MCF 10A (cell line): ENCODE measurements around the gene SEMA7A. TPM values are rescaled to one million over a fixed set of nuclear protein-coding genes. Genes with fewer than 3 reads are reported as not detected.
"Not testable (repeated sequence)": the region's sequence is repeated elsewhere in the genome, so short reads cannot be mapped to it uniquely, and the experiment has no call there.

Experiments used
- BruUV-seq: library from RNA; stranded (reverse); fragments of 400-500 nt; replicated peaks from 2 replicates; lab custom pipeline; 2021; lab: Mats Ljungman, UMichigan
- CTCF ChIA-PET: fragments of 300-600 bp; sonication (Branson Sonifier 250); formaldehyde crosslinking; extraction: SDS; loops from one replicate; lab custom pipeline; 2021; ENCODE audit warnings: antibody characterized with exemption, inconsistent platforms; lab: Yijun Ruan, JAX
- POLR2A ChIA-PET: fragments of 300-600, 350-650 bp; sonication (Branson Sonifier 250); formaldehyde crosslinking; extraction: SDS; loops from one replicate; lab custom pipeline; 2020; ENCODE audit warnings: antibody characterized with exemption, inconsistent platforms; lab: Yijun Ruan, JAX
- DNase-seq: peaks from one replicate; pipeline ENCODE4 v3.0.0-alpha.2; 2018; ENCODE audit not compliant: unreplicated experiment
- H3K27ac Mint-ChIP-seq: one replicate; pipeline ENCODE4 v1.8.0; 2022; ENCODE audit warnings: mild to moderate bottlenecking, low read depth, mixed read lengths; ENCODE audit not compliant: unreplicated experiment
- H3K27me3 Mint-ChIP-seq: one replicate; pipeline ENCODE4 v1.8.0; 2022; ENCODE audit warnings: mixed read lengths; ENCODE audit not compliant: insufficient read depth, unreplicated experiment
- H3K36me3 Mint-ChIP-seq: one replicate; pipeline ENCODE4 v1.8.0; 2022; ENCODE audit warnings: mild to moderate bottlenecking, moderate library complexity, mixed read lengths; ENCODE audit not compliant: insufficient read depth, unreplicated experiment
- H3K4me1 Mint-ChIP-seq: one replicate; pipeline ENCODE4 v1.8.0; 2022; ENCODE audit warnings: mixed read lengths; ENCODE audit not compliant: insufficient read depth, unreplicated experiment
- H3K4me3 Mint-ChIP-seq: one replicate; pipeline ENCODE4 v1.8.0; 2022; ENCODE audit warnings: mild to moderate bottlenecking, moderate library complexity, mixed read lengths; ENCODE audit not compliant: unreplicated experiment
- H3K9me3 Mint-ChIP-seq: one replicate; pipeline ENCODE4 v1.8.0; 2022; ENCODE audit warnings: mixed read lengths; ENCODE audit not compliant: unreplicated experiment
- intact Hi-C: fragments of 100-400 bp; cut with micrococcal nuclease; formaldehyde crosslinking; loops from 2 replicates; pipeline ENCODE4 v1.14.1; 2022
- microRNA-seq: library from miRNA; unstranded; fragments of <30 nt; microRNA quantifications from one replicate; pipeline ENCODE4 v1.2.0, GENCODE V29; 2022
- total RNA-seq: library from RNA; stranded (reverse); gene quantifications from 2 replicates; pipeline ENCODE4 v1.2.3, GENCODE V29; 2022

SEMA7A gene
- total RNA-seq, 1 experiment from 2014 or later, result 1.6 TPM

DNA sequence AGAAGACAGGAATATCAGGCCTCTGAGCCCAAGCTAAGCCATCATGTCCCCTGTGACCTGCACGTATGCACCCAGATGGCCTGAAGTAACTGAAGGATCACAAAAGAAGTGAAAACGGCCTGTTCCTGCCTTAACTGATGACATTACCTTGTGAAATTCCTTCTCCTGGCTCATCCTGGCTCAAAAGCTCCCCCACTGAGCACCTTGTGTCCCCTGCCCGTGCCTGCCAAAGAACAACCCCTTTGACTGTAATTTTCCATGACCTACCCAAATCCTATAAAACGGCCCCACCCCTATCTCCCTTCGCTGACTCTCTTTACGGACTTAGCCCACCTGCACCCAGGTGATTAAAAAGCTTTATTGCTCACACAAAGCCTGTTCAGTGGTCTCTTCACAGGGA lies 74.4 kb downstream of the SEMA7A start:
- intact Hi-C loops, BruUV-seq, H3K4me1 Mint-ChIP-seq, POLR2A ChIA-PET, DNase-seq, H3K4me3 Mint-ChIP-seq, H3K36me3 Mint-ChIP-seq, H3K27ac Mint-ChIP-seq, H3K9me3 Mint-ChIP-seq: not testable (repeated sequence)
- CTCF ChIA-PET, result interaction anchor here (0.8 to 1.3 kb wide), 3 partner anchors 14 to 78 kb away, joined by 3 to 4 read pairs (median 3); no protein-coding TSS in a partner anchor
- H3K27me3 Mint-ChIP-seq, result peaks cover 15% of the 10 kb centered on the region

Small RNA genes within 50 kb of the gene (microRNA-seq; reads per million reads assigned to microRNA genes)
- not detected for gene MIR6881

Other genes starting within 250 kb of the SEMA7A start
- gene STRA6, start 231.2 kb downstream of the SEMA7A start, total RNA-seq, result not detected in 2 replicates
- not detected in 2 replicates for gene CCDC33, start 197.6 kb downstream of the SEMA7A start, total RNA-seq
- not detected in 2 replicates for gene CYP11A1, start 66.3 kb downstream of the SEMA7A start, total RNA-seq
- 55.5 and 56.4 TPM in 2 replicates for gene UBL7, start 27.2 kb upstream of the SEMA7A start, total RNA-seq
- 4.7 and 6.2 TPM in 2 replicates for gene ARID3B, start 107.3 kb upstream of the SEMA7A start, total RNA-seq
- 57.8 and 62.8 TPM in 2 replicates for gene CLK3, start 181.9 kb upstream of the SEMA7A start, total RNA-seq